Parathyroid adenoma (tissue), 2 donors: ENCODE data around the gene PCDHGA12.
"Not testable (repeated sequence)": the region's sequence is repeated elsewhere in the genome, so short reads cannot be mapped to it uniquely, and the experiment has no call there.

Source experiments
- H2AFZ ChIP-seq: fragments of 300-600 bp; sonication (generic); one replicate; pipeline ENCODE4 v1.7.0; 2017; ENCODE audit warnings: antibody characterized with exemption, mild to moderate bottlenecking
- H3K27ac ChIP-seq: fragments of 300-600 bp; sonication (generic); one replicate; pipeline ENCODE4 v1.7.0; 2017
- H3K27me3 ChIP-seq: fragments of 300-600 bp; sonication (generic); one replicate; pipeline ENCODE4 v1.7.0; 2017; ENCODE audit warnings: low read length; ENCODE audit not compliant: control insufficient read depth, insufficient read depth
- H3K36me3 ChIP-seq: fragments of 300-600 bp; sonication (generic); one replicate; pipeline ENCODE4 v1.7.0; 2017; ENCODE audit warnings: low read length; ENCODE audit not compliant: control insufficient read depth, insufficient read depth
- H3K4me1 ChIP-seq: fragments of 300-600 bp; sonication (generic); one replicate; pipeline ENCODE4 v1.7.0; 2017; ENCODE audit warnings: control low read depth
- H3K4me2 ChIP-seq: fragments of 300-600 bp; sonication (generic); one replicate; pipeline ENCODE4 v1.7.0; 2017; ENCODE audit warnings: low read length
- H3K4me3 ChIP-seq: fragments of 300-600 bp; sonication (generic); one replicate; pipeline ENCODE4 v1.7.0; 2017; ENCODE audit warnings: low read depth, low read length
- H3K79me2 ChIP-seq: fragments of 300-600 bp; sonication (generic); one replicate; pipeline ENCODE4 v1.7.0; 2017; ENCODE audit warnings: control low read depth
- H3K9ac ChIP-seq: fragments of 300-600 bp; sonication (generic); one replicate; pipeline ENCODE4 v1.7.0; 2017; ENCODE audit warnings: mild to moderate bottlenecking
- H3K9me3 ChIP-seq: fragments of 300-600 bp; sonication (generic); one replicate; pipeline ENCODE4 v1.7.0; 2017; ENCODE audit warnings: low read length; ENCODE audit not compliant: control insufficient read depth
- CTCF ChIP-seq: fragments of 300-600 bp; sonication (generic); IDR thresholded peaks from one replicate; pipeline ENCODE4 v1.7.0; 2017; ENCODE audit warnings: antibody characterized with exemption, mild to moderate bottlenecking
- donor health status: primary hyperparathyroidism.

Gene PCDHGA12

GRCh38 chr5:141393267-141393666 is 37.0 kb upstream of the PCDHGA12 start:
- H3K9me3 ChIP-seq = no peaks in the 10 kb centered on the region
- no peaks in the 10 kb centered on the region for H3K79me2 ChIP-seq

GRCh38 chr5:141394401-141395187 is 35.7 kb upstream of the PCDHGA12 start:
- not testable (repeated sequence) for H3K9me3 ChIP-seq, H3K4me3 ChIP-seq, H3K4me1 ChIP-seq, H3K79me2 ChIP-seq, H2AFZ ChIP-seq, H3K36me3 ChIP-seq, H3K27me3 ChIP-seq, H3K27ac ChIP-seq, H3K9ac ChIP-seq, H3K4me2 ChIP-seq

More at GRCh38 chr5:141393267-141393666, 37.0 kb upstream of the PCDHGA12 start:
- no peaks in the 10 kb centered on the region for H3K27me3 ChIP-seq
- no peak overlapping the region for H3K9ac ChIP-seq
- no peak overlapping the region for H3K4me2 ChIP-seq
- H3K4me1 ChIP-seq = no peaks in the 10 kb centered on the region
- H2AFZ ChIP-seq = no peak overlapping the region
- no peak overlapping the region for H3K27ac ChIP-seq
- no peak overlapping the region for H3K4me3 ChIP-seq
- TF ChIP-seq CTCF = no peak
- H3K36me3 ChIP-seq = peaks cover 3% of the 10 kb centered on the region

- not testable (repeated sequence) for H2AFZ ChIP-seq, H3K4me2 ChIP-seq, H3K36me3 ChIP-seq, H3K4me1 ChIP-seq, H3K27me3 ChIP-seq, H3K9ac ChIP-seq, H3K79me2 ChIP-seq, H3K9me3 ChIP-seq
- H3K4me3 ChIP-seq = peak within 1 kb of the TSS; percentile 41
- peak; percentile 44 for TF ChIP-seq CTCF
- peak within 1 kb of the TSS; percentile 60 for H3K27ac ChIP-seq
Observed at GRCh38 chr5:141397756-141398551, 32.4 kb upstream of the PCDHGA12 start, which contains the start of gene PCDHGB5. PCDHGB5 (plus strand) TSS chr5:141397947; CDS start chr5:141398128, 181 bp downstream.

GRCh38 chr5:141398608-141399007 is 31.7 kb upstream of the PCDHGA12 start:
- no peaks in the 10 kb centered on the region for H3K4me1 ChIP-seq
- no peaks in the 10 kb centered on the region for H3K27me3 ChIP-seq
- no peak for TF ChIP-seq CTCF
- no peak overlapping the region for H3K9ac ChIP-seq
- H3K36me3 ChIP-seq = no peaks in the 10 kb centered on the region
- H2AFZ ChIP-seq = no peak overlapping the region
- no peak overlapping the region for H3K4me2 ChIP-seq
- H3K27ac ChIP-seq = no peak overlapping the region
- H3K79me2 ChIP-seq = no peaks in the 10 kb centered on the region
- no peak overlapping the region for H3K4me3 ChIP-seq
- peaks cover 5% of the 10 kb centered on the region for H3K9me3 ChIP-seq

- peaks cover 9% of the 10 kb centered on the region for H3K9me3 ChIP-seq
- TF ChIP-seq CTCF = no peak
- no peak overlapping the region for H3K9ac ChIP-seq
- no peaks in the 10 kb centered on the region for H3K27me3 ChIP-seq
- no peaks in the 10 kb centered on the region for H3K36me3 ChIP-seq
- H3K4me1 ChIP-seq = no peaks in the 10 kb centered on the region
- no peak overlapping the region for H2AFZ ChIP-seq
- no peak overlapping the region for H3K4me2 ChIP-seq
- no peak overlapping the region for H3K27ac ChIP-seq
- no peak overlapping the region for H3K4me3 ChIP-seq
- H3K79me2 ChIP-seq = no peaks in the 10 kb centered on the region
Observed at GRCh38 chr5:141399555-141400258, 30.6 kb upstream of the PCDHGA12 start.
